ENCODE results near the gene EDEM3.
A peak's percentile ranks its signal among the peaks of the same experiment; 100 is the strongest.
"Not testable (repeated sequence)": the region's sequence is repeated elsewhere in the genome, so short reads cannot be mapped to it uniquely, and the experiment has no call there.

Gene EDEM3

DNA sequence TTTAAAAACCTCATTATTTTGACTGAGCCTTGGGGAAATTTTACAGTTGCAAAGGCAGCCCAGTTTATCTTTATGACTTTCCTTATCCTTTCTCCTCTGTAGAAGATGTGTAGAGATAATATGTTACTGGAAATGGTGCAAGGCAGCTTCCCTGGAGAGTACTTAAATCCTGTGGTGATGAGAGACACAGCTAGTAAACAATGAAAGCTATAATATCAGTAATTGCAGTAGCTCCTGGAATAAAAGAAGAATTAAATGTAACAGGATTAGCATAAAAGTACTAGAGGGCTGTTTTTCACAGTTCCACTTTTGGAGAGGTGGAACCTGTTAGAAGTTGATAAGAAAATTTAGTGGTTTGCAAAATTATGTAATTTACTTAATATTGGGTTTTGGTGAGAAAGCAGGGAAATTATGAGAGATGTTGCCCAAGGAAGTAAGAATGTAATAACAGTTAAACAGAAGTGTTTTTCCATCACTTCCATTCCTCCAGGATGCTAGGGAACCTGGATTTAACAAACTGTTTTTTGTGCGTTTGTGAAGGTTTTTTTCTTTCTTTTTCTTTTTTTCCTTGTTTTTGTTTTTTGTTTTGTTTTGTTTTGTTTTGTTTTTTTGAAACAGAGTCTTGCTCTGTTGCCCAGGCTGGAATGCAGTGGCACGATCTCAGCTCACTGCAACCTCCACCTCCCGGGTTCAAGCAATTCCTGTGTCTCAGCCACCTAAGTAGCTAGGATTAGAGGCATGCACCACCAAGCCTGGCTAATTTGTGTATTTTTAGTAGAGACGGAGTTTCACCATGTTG, 15.7 kb upstream of the EDEM3 start:
- DNase-seq = no peak

DNA sequence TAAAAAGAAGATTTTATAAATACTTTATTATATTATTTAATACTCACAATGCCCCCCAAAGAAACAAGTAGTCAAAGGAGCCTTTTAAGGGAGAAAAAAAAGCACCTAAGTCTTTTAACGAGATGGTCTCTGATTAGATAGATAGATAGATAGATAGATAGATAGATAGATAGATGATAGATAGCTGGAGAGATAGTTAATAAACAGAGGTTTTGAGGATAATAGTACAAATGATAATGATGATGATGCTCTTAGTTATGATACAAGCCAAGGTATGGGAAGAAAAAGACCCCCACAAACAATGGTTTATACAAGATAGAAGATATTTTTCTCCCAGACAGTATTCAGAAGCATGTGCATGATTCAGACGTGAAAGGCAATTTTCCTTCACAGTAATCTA, 14.6 kb upstream of the EDEM3 start:
- DNase-seq = no peak

DNA sequence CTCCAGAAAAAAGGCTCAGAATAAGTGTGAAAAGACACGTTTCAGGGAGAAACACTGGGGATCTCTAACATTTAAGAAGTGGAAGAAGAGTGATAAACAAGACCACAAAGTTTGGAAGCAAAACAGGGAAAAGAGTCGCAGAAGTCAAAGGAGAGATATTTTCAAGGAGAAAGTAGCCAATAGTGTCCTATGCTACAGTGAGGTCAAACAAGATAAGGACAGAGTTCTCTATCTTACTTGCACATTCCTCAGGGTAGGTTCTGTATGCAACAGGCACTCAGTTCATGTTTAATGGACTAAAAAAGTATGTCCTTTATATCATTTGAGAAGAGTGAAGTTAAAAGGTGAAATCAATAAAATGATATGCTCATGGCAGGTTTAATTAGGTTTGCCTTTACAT, 13.8 kb upstream of the EDEM3 start:
- no peak for DNase-seq

DNA sequence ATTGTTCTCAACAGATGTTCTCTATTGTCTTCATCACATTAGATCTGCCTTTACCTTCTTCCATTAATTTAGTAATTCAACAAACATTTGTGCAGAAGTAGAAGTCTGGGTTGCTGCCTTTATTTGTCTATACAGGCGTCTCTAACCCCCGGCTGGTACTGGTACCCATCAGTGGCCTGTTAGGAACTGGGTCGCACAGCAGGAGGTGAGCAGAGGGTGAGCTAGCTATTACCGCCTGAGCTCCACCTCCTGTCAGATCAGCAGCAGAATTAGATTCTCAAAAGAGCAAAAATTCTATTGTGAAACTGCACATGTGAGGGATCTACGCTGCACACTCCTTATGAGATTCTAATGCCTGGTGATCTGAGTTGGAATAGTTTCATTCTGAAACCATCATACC, 12.9 kb upstream of the EDEM3 start:
- DNase-seq = no peak

DNA sequence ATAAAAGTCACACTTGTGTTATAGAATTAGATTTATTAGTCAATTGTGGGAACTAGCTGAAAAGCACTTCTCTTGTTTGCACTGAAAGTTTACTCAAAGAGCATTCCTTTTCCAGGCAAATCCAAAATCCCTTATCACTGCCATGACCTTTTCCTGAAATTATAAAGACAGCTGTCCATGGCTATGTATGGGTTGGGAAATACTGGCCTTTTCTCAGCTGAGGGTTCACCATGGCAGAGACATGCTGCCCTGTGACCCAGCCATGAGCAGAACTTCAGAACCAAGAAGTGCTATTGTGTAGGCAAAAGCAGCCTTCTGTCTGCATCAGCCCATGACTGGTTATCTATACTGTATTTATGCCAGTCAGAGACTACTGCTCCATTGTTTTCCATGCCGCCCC, 9.8 kb upstream of the EDEM3 start:
- DNase-seq = no peak

DNA sequence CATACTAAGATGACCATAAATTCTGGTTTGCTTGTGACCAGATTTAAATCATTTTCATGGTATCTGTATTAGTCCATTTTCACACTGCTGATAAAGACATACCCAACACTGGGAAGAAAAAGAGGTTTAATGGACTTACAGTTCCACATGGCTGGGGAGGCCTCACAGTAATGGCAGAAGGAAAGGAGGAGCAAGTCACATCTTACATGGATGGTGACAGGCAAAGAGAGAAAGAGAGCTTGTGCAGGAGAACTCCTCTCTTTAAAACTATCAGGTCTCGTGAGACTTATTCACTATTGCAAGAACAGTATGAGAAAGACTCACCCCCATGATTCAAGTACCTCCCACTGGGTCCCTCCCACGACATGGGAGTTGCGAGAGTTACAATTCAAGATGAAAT, 8.9 kb upstream of the EDEM3 start:
- DNase-seq = not testable (repeated sequence)

DNA sequence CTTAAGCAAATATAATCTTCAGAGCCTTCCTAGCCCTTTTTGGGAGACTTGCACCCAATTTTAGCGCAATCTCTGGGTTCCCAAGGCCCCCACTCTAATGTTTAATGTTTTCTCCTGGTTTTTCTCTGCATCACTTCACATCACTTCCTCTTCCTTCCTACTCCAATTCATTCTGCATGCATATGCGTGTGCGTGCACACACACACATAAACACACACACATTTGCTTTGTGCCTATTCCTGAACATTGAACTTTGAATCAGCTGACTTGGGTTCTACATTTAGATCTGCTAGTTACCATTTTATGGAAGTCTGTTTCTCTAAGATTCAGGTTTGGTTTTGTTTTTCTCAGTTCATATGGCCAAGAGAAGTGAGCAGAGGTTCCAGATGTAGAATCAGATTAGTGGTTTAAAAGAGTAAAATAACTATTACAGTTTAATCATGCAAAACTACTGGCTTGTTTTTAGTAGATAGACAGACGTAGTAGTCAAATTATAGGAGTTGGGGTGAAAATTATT, 7.4 kb upstream of the EDEM3 start:
- DNase-seq = no peak

DNA sequence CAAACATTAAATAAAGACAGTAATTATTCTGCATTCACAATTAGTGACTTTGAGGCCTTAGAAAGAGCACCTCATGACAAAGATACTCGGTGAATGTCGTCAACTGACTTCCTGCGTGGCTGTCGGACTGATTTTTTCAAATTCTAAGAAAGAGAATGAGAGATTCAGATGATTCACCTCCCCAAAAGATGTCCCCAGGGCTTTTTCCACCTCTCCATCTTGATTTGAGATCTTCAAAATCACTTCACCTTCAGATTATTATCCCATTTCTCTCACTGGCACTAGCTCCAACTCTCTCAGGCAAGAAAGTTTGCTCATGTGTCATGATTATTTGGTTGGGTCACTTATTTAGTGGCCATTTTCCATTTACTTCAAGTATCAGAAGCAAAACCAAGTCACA, 5.0 kb upstream of the EDEM3 start:
- no peak for DNase-seq

DNA sequence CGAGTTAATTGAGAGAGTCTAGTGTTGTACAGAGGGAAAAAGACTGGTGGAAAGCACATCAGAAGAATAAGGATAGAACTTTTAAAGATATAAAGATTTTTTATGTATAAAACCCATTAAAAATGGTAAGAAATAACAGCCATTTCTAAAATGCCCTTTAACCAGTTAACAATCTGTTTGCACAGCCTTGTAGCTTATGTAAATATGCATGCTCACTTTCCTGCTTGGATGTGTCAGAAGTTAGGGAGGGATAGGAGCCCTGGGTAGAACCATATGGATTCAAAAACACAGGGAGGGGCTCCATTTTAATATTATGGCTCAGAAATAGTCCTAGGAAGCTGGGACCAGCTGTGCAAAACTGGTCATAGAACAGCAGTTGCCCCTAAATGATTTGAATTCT, 4.5 kb upstream of the EDEM3 start:
- no peak for DNase-seq

DNA sequence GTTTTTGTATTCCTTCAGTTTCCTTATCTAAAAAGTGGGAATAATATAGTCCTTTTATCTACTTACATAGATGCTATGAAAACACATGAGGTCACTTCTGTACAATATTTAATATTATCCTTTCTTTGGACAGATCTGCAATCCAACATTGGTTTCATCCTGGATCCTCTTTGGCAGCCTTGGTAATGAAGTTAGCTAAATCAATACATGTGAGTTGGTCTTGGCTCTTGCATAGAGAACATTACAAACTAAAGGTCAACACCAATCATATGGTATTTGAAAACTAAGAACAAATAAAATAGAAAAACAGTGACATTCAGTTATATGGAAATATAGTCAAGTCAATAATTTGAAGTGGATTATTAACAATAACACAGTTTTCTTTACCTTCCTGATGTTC, 3.2 kb upstream of the EDEM3 start:
- DNase-seq = no peak

DNA sequence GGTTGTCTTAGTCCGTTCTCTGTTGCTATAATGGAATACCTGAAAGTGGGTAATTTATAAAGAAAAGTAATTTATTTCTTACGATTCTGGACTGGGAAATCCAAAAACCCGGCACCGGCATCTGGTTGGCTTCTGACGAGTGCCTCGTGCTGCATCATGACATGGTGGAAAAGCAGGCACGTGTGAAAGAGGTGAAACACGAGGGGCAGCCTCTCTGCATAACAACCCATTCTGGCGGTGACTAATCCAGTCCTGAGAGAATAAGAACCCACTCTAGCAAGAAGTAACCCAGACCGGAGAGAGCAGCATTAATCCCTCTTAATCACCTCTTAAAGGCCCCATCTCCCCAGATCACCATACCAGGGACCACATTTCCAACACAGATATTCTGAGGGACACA, 2.7 kb upstream of the EDEM3 start:
- DNase-seq = no peak

DNA sequence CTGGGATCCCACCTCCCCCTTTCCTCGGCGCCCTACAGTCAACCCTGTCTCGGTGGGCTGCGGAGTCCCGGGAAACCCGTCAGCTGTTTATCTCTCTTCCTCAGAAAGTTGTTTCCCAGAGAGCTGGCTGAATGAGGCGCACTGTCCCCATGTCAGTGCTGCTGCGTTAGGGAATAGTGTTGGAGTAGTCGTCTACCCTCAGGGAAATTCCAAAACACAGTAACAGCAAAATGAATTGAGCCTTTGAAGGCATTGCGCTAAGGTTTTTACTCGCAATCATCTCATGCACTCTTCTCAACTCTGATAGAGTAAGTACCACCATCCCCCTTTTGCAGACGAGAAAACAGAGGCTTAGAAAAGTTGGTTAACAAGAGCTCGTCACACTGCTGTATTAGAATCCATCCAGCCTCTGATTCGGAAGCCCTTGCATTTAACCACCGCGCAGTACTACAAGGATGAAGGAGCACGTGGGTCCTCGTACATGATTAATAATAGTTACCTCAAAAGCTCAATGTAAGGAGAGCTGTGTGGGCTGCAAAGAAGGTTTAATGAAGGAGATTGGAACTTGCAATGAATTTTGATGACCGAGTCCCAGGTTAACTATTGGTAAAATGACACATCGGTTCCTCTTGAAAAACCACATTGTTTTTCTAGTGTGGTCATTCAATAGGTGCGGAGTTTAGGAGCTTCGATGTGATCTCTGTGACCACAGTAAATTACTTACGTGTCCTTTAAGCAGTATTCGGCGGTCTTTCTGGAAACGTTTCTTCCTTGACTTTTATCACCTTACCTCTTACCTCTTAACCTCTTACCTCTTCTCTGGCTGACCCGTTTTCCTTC, 788 bp upstream of the EDEM3 start:
- DNase-seq = peak; percentile 14

DNA sequence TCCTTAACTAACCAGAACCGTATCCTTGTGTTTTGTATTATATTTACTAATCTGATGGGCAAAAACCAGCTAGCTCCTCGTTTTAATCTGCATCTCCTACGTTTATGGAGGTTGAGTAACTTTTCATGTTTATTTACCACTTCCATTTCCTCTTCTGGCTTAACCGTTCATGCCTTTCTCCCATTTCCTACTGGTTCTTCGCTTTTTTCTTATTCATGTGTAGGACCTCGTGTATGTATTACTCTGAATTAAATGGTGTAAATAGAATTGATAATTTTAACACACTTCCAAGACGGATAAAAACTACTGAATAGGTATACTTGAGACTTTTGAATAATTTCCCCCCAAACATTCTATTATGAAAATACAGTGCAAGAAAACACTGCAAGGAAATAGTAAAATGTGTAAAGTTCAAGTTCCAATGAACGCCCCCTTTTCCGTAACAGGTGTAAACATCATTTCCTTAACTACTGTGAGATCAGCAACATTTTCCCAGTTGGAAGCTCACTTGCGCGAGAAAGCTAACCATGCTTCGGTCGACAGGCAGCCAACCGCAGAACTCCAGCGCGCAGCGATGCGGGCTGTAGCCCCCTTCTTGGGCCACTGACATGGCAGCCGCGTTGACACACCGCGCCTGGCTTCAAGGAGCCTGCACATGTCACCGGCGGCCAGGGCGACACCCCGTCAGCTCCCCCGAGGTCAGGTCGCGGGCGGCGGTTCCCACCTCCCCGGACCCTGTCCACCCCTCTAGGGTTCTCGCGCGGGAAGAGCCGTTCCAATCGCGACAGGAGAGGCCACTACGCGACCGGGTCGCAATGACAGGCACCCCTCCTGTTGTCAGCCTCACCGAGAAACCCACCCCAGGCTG, 816 bp downstream of the EDEM3 start:
- no peak for DNase-seq

DNA sequence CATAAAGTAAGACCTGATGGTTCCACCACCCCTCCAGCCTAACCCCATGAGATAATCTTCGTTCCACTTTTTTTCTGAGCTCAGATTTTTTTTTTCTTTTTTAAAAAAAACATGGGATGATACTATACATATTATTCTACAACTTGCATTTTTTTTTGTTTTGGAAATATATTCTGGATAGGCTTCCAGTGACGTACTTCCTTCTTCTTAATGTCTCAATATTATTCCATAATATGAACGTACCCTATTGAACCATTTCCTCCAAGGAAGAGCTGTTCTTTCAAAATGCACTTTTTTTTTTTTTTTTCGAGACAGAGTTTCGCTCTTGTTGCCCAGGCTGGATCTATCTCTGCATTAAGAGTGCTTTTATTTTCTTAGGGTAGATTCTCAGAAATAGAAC, 1.5 kb downstream of the EDEM3 start:
- DNase-seq = no peak

DNA sequence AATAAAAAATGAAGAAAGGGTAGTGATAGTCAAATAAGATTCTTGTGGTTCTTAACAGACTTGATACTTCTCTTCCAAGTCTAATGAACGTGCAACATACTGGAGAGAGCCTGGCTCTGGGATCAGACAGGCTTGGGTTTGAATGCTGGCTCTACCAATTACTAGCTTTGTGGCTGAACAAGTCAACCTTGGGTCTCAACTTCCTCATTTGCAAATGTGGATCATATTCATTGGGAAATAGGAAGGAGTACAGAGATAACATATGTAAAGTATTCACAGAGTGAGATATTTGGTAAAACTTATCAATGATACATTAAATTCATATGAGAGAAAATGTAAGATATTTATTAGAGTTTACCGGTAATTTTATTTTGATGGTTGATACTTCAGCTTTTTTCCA, 2.0 kb downstream of the EDEM3 start:
- DNase-seq = no peak

DNA sequence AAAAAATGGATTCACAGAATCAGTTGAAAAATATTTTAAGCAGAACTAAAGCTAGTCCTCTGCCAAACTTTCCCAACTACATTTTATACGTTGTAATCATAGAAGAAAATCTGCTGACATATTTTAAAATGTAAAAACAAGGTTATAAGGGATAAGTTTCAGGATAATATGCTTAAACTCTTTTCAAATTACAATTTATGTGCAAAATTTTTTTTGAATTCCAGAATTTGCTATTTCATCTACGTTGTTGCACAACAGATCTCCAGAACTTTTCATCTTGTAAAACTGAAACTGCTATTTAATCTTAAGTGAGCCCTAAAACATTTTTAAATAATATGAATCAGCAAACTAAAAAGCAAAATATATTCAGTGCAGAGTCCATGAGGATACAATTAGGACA, 5.9 kb downstream of the EDEM3 start:
- DNase-seq = no peak

DNA sequence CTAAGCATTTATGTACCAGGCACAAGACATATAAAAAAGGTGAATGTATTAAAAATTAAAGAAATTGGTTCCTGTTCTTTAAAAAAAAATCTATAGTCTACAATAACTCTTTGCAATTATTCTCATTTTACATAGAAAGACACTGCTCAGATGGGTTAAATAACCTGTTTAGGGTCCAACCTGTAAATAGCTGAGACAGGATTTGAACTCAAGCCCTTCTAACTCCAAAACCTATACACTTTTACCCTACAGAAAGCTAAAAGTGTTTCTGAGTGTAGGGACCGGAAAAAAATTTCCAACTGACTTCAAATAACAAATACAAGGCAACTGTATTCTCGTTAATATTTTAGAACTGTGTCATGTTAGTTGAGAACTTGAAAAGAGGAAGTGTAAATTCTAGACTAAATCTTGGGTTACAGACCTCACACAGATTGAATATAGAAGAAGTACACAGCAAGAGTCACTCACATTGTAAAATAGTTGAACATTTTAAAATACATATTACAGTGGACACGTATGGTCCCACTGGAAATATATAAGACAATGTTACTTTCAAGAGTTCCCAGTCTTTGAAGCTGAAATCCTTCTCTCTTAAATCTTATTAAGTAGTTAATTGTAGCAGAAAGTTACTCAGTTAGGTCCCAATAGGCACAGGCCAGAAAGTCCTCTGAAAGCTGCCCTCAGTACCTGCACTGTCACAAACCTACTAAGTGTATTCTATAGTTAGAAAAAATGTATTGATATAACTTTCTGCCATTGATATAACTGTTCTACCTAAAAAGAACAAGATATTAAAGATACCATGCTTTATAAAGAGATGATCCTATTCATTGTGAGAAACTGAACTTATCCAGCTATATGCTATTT, 7.3 kb downstream of the EDEM3 start:
- DNase-seq = no peak

DNA sequence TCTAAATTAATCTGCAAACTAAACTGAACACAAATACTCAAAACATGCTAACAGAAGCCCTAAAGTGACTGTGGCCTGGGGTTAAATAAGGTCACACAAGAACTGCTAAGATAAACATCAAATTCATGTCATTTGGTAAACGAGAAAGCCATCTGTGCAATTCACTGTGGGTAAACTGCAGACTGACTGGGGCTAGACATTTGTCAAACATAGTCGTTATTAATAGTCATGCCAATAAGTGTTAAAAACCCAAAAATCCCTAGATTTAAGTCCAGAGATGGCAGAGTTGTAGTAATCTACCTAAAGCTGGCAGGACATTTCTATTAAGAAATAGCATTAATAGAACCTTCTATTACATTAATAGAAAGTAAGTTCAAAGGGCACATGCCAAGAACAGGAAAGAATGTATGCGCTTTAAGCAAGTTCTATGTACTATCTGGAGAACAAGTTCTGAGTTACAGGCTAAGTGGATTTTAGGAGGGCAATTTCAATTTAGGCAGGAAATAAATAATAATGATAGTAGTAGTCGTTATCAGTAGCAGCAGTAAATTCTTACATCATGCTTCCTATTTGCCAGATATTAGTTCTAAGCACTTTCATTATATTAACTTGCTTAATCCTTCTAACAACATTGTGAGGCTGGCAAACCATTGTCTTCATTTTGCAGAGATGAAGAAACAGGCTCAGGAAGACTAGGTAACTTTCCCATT, 8.6 kb downstream of the EDEM3 start:
- DNase-seq = no peak

DNA sequence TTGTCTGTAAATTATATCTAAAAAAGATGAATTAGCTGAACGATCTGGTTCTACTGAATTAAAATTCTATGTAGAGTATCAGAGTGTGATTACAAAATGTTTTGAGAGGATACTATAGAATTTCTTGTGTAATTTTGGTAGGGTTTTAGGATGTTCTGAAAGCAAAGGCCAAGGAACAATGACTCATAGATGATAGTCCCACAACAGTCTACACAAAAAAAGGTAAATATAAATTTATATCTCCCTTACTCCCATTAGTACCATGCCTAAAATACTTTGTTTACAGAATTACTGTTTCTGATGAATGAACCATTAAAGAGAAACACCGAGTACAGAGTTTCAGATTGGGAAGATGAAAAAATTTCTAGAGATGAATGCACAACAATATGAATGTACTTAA, 9.5 kb downstream of the EDEM3 start:
- DNase-seq = no peak

DNA sequence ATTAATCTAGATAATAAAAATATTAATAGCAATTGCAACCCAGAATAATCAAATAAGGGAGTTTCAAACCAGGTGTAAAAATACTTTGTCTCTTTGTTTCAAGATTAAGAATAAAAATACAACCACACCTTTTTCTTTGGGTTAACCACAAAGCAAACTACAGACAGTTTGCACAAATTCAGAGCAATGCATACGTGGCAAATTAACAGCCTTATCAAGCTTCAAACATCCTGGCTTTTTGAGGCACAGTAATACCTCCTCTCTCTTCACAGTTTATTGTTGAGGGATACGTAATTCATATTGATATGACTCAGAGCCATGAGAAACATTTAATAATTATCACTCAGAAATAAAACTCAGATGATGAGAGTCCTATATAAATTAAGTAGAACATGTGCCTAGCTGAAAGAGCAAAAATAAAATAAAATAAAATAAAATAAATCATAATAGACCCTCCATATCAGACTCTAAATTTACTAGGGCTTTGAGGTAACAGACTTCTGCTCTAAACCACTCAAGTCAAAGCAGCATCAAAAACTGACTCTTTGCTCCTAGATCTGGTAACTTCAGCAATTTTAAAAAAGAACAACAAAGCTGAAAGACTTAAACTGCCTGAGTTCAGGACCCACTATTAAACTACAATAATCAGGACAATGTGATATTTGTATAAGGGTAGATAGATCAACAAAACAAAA, 11.4 kb downstream of the EDEM3 start:
- no peak for DNase-seq

DNA sequence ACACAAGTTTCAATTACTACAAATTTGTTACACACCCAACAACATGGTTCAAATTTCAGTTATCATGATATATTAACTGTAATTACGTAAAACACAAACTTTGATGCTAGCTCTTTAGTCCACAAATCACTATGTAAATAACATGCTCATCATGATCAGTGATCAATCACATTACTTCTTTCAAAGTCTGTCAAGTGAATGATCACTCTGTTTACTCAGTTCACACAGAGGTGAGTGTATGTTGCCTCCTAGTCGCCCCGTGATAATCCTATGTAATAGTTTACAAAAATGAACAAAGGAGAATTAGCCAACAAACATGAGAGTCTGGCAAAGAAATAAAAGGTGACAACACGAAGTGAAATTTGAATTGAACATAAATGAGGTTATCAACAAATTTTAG, 14.3 kb downstream of the EDEM3 start:
- DNase-seq = no peak

All from fibroblast of skin of scalp (primary cell).